CD4-positive, alpha-beta T cell (primary cell): Measurements from ENCODE around the gene MARCHF9. TPM values are rescaled to one million over a fixed set of nuclear protein-coding genes. Genes with fewer than 3 reads are reported as not detected.

Experiments used
- ATAC-seq: fragments of 200-7000 bp; cut with Tn5 transposase; one replicate; pipeline ENCODE4 v1.10.0; 2022; ENCODE audit warnings: mild to moderate bottlenecking; ENCODE audit not compliant: poor library complexity
- CTCF ChIA-PET: fragments of 350-600 bp; sonication (Branson Sonifier 250); formaldehyde crosslinking; loops from one replicate; lab custom pipeline; 2021; ENCODE audit warnings: antibody characterized with exemption, inconsistent platforms; lab: Charles Lee
- POLR2A ChIA-PET: fragments of 350-600 bp; sonication (Branson Sonifier 250); formaldehyde crosslinking; loops from one replicate; lab custom pipeline; 2021; ENCODE audit warnings: antibody characterized with exemption, inconsistent platforms; lab: Charles Lee
- DNase-seq, 14 experiments: peaks; one replicate each; pipeline ENCODE4 v3.0.0-alpha.2; 2013 to 2020; ENCODE audit warnings: mixed read lengths in 2 of 14
- H3K27ac ChIP-seq, 2 donors: one replicate each; pipeline versions ENCODE4 v1.5.1 to v1.7.0; 2013; ENCODE audit warnings: low read length in 2 of 2, low read depth in 1 of 2, mild to moderate bottlenecking in 1 of 2
- H3K27me3 ChIP-seq, 2 experiments: 1 replicate in 1 of 2; 2 replicates in 1 of 2; pipeline versions ENCODE4 v1.6.1 to v1.7.0; 2013; ENCODE audit warnings: low read length in 2 of 2, control low read depth in 1 of 2, mild to moderate bottlenecking in 1 of 2, moderate library complexity in 1 of 2; ENCODE audit not compliant: insufficient read depth in 2 of 2, control insufficient read depth in 1 of 2
- H3K36me3 ChIP-seq: one replicate; pipeline ENCODE4 v1.6.1; 2013; ENCODE audit warnings: low read length, control low read depth; ENCODE audit not compliant: insufficient read depth
- H3K4me1 ChIP-seq: one replicate; pipeline ENCODE4 v1.6.1; 2013; ENCODE audit warnings: low read length, control low read depth; ENCODE audit not compliant: insufficient read depth
- H3K4me3 ChIP-seq: one replicate; pipeline ENCODE4 v1.5.1; 2013; ENCODE audit warnings: mild to moderate bottlenecking, low read length, moderate library complexity
- H3K9me3 ChIP-seq, 2 experiments: 1 replicate in 1 of 2; 2 replicates in 1 of 2; pipeline versions ENCODE4 v1.6.1 to v1.7.0; 2013; ENCODE audit warnings: low read length in 2 of 2, mild to moderate bottlenecking in 2 of 2, control low read depth in 1 of 2, moderate library complexity in 1 of 2; ENCODE audit not compliant: control insufficient read depth in 1 of 2, insufficient read depth in 1 of 2
- H3K27ac Mint-ChIP-seq: one replicate; pipeline ENCODE4 v1.8.0; 2020; ENCODE audit warnings: mixed read lengths
- H3K27me3 Mint-ChIP-seq: one replicate; pipeline ENCODE4 v1.8.0; 2021; ENCODE audit warnings: mixed read lengths
- H3K36me3 Mint-ChIP-seq: one replicate; pipeline ENCODE4 v1.8.0; 2021; ENCODE audit warnings: low read depth, mixed read lengths
- H3K4me1 Mint-ChIP-seq: one replicate; pipeline ENCODE4 v1.8.0; 2021; ENCODE audit warnings: low read depth, mixed read lengths
- H3K4me3 Mint-ChIP-seq: one replicate; pipeline ENCODE4 v1.8.0; 2020; ENCODE audit warnings: mild to moderate bottlenecking, mixed read lengths
- H3K9me3 Mint-ChIP-seq: one replicate; pipeline ENCODE4 v1.8.0; 2020; ENCODE audit warnings: mixed read lengths
- CTCF ChIP-seq: fragments of 200-600 bp; IDR thresholded peaks from one replicate; pipeline ENCODE4 v1.8.0; 2022; ENCODE audit warnings: antibody characterized with exemption, mild to moderate bottlenecking
- intact Hi-C, 2 experiments: fragments of 100-400 bp; cut with DNase I in 1 of 2; cut with micrococcal nuclease in 1 of 2; formaldehyde crosslinking; loops; one replicate each; pipeline versions ENCODE4 v1.15.1 to v1.9.0; 2023 to 2025; cut with DNase I, micrococcal nuclease
- total RNA-seq, 174 experiments: library from RNA in 2 of 174; stranded (reverse) in 2 of 174; gene quantifications; one replicate each; pipeline ENCODE4 v1.2.3 and lab custom pipeline; 2021 to 2026

MARCHF9 gene
- total RNA-seq, 2 experiments from 2014 or later: 39.9 to 40.8 TPM

- Histone ChIP-seq H3K36me3 (peaks cover 66% of the 10 kb centered on the region), H3K4me3 (no peak overlapping the region), H3K4me1 (peaks cover 57% of the 10 kb centered on the region), H3K27me3 (no peaks in the 10 kb centered on the region), H3K9me3 (no peaks in the 10 kb centered on the region), H3K27ac (no peak overlapping the region)
- no peaks in the 10 kb centered on the region for H3K9me3 Mint-ChIP-seq
- H3K36me3 Mint-ChIP-seq: peaks cover 63% of the 10 kb centered on the region
- ATAC-seq (no peak), DNase-seq (no peak)
- TF ChIP-seq CTCF: no peak
- H3K27me3 Mint-ChIP-seq: no peaks in the 10 kb centered on the region
- H3K27ac Mint-ChIP-seq: no peak overlapping the region
- ChIA-PET CTCF (no interaction called here), POLR2A (interaction anchor here (1.0 kb wide), 1 partner anchor 12 kb away, joined by 3 read pairs; no protein-coding TSS in a partner anchor)
- intact Hi-C loops: loop anchor here in 1 of 2 experiments (2.0 to 5.0 kb wide), 2 partner anchors 19 to 40 kb away; no protein-coding TSS in a partner anchor
- H3K4me1 Mint-ChIP-seq: peaks cover 57% of the 10 kb centered on the region
- H3K4me3 Mint-ChIP-seq: no peak overlapping the region
Observed at GRCh38 chr12:57737467-57738460, 17.1 kb upstream of the MARCHF9 start.

GRCh38 chr12:57738661-57739237 is 16.2 kb upstream of the MARCHF9 start, which contains the start of gene AGAP2:
Gene AGAP2, minus strand, starts transcription at chr12:57738742. Its CDS starts 496 bp downstream, at chr12:57738246.
- H3K4me1 Mint-ChIP-seq: peaks cover 59% of the 10 kb centered on the region
- Histone ChIP-seq H3K4me3 (no peak within 1 kb of the TSS), H3K27ac (peak within 1 kb of the TSS; percentile 35 to 83), H3K27me3 (no peaks in the 10 kb centered on the region), H3K36me3 (peaks cover 57% of the 10 kb centered on the region), H3K9me3 (no peaks in the 10 kb centered on the region), H3K4me1 (peaks cover 58% of the 10 kb centered on the region)
- DNase-seq (no peak), ATAC-seq (no peak)
- peaks cover 53% of the 10 kb centered on the region for H3K36me3 Mint-ChIP-seq
- TF ChIP-seq CTCF: no peak
- ChIA-PET POLR2A (no interaction called here), CTCF (no interaction called here)
- intact Hi-C loops: loop anchor here in 1 of 2 experiments (2.0 to 5.0 kb wide), 2 partner anchors 20 to 41 kb away; no protein-coding TSS in a partner anchor
- H3K27ac Mint-ChIP-seq: peak within 1 kb of the TSS; percentile 94
- H3K9me3 Mint-ChIP-seq: no peaks in the 10 kb centered on the region
- peak within 1 kb of the TSS; percentile 50 for H3K4me3 Mint-ChIP-seq
- no peaks in the 10 kb centered on the region for H3K27me3 Mint-ChIP-seq

GRCh38 chr12:57739387-57739786 is 15.5 kb upstream of the MARCHF9 start:
- H3K27ac ChIP-seq: peak overlapping the region in 1 of 2 donors; percentile 83
- H3K4me1 Mint-ChIP-seq: peaks cover 64% of the 10 kb centered on the region
- H3K36me3 Mint-ChIP-seq: peaks cover 50% of the 10 kb centered on the region
- H3K9me3 ChIP-seq: no peaks in the 10 kb centered on the region
- ATAC-seq (no peak), DNase-seq (no peak)
- H3K27me3 Mint-ChIP-seq: no peaks in the 10 kb centered on the region
- H3K4me3 ChIP-seq: no peak overlapping the region
- H3K27ac Mint-ChIP-seq: peak overlapping the region; percentile 94
- TF ChIP-seq CTCF: no peak
- peak overlapping the region; percentile 50 for H3K4me3 Mint-ChIP-seq
- no peaks in the 10 kb centered on the region for H3K27me3 ChIP-seq
- ChIA-PET CTCF (no interaction called here), POLR2A (interaction anchor here (0.8 kb wide), 1 partner anchor 19 kb away, joined by 3 read pairs; no protein-coding TSS in a partner anchor)
- no peaks in the 10 kb centered on the region for H3K9me3 Mint-ChIP-seq
- intact Hi-C loops: loop anchor here in 1 of 2 experiments (2.0 to 5.0 kb wide), 2 partner anchors 21 to 42 kb away; no protein-coding TSS in a partner anchor
- peaks cover 64% of the 10 kb centered on the region for H3K4me1 ChIP-seq
- H3K36me3 ChIP-seq: peaks cover 50% of the 10 kb centered on the region
